ENCODE data around the gene RABEPK.
"Not testable (repeated sequence)": the region's sequence is repeated elsewhere in the genome, so short reads cannot be mapped to it uniquely, and the experiment has no call there.

RABEPK gene

DNA sequence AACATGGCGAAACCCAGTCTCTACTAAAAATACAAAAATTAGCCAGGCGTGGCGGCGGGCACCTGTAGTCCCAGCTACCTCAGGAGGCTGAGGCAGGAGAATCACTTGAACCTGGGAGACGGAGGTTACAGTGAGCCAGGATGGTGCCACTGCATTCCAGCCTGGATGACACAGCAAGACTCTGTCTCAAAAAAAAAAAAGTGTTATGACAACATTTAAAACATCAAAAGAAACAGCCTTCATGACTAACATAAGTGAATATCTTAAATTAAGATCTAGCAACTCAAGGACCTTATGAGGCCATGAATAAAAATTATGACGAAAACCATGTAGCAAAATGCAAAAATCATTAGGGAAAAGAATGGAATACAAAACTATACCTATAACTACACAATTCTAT is 37.5 kb upstream of the RABEPK start:
- H3K9me3 ChIP-seq (ENCODE audit: control extremely low read depth in 1 of 5, control insufficient read depth in 4 of 5, insufficient read depth in 2 of 5, low read depth in 1 of 5, low read length in 4 of 5); POLR2A ChIA-PET; CTCF ChIA-PET; DNase-seq; H3K27me3 ChIP-seq (replicated peaks in 2 of 5; ENCODE audit: control insufficient read depth in 4 of 5, insufficient read depth in 5 of 5, low read length in 4 of 5); H3K27ac ChIP-seq (ENCODE audit: insufficient read depth in 1 of 2, low read depth in 1 of 2, low read length in 2 of 2, poor library complexity in 1 of 2, severe bottlenecking in 2 of 2); H3K4me3 ChIP-seq (ENCODE audit: control insufficient read depth in 1 of 7, extremely low read depth in 1 of 7, insufficient read depth in 4 of 7, low read depth in 2 of 7, low read length in 6 of 7); H3K4me1 ChIP-seq (ENCODE audit: control extremely low read depth in 1 of 4, control insufficient read depth in 4 of 4, insufficient read depth in 4 of 4, low read length in 3 of 4): not testable (repeated sequence)
- WGBS (ENCODE audit: insufficient coverage): 100% methylated on average over 3 of the region's 6 CpGs
- peaks cover 2 to 11% (median 7%) of the 10 kb centered on the region in 4 experiments for H3K36me3 ChIP-seq (ENCODE audit: control insufficient read depth in 4 of 4, insufficient read depth in 4 of 4, low read length in 3 of 4)

DNA sequence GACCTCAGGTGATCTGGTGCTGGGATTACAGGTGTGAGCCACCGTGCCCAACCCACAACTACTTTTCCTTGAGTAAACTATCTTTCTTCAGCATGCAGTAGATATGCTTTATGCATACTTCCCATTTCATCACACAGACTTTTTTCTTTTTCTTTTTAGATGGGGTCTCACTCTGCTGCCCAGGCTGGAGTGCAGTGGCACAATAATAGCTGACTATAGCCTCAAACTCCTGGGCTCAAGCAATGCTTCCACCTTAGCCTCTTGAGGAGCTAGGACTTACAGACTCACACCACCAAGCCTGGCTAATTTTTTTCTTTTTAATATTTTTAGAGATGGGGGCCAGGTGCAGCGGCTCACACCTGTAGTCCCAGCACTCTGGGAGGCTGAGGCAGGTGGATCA is 33.6 kb upstream of the RABEPK start:
- no peak overlapping the region for H3K27ac ChIP-seq (ENCODE audit: insufficient read depth in 1 of 2, low read depth in 1 of 2, low read length in 2 of 2, poor library complexity in 1 of 2, severe bottlenecking in 2 of 2)
- H3K27me3 ChIP-seq (replicated peaks in 2 of 5; ENCODE audit: control insufficient read depth in 4 of 5, insufficient read depth in 5 of 5, low read length in 4 of 5): no peaks in the 10 kb centered on the region
- ChIA-PET POLR2A (interaction anchor here (0.7 kb wide), 1 partner anchor 217 kb away, joined by 9 read pairs; no protein-coding TSS in a partner anchor), CTCF (interaction anchor here (1.6 kb wide), 1 partner anchor 16 kb away, joined by 4 read pairs; no protein-coding TSS in a partner anchor)
- H3K36me3 ChIP-seq (ENCODE audit: control insufficient read depth in 4 of 4, insufficient read depth in 4 of 4, low read length in 3 of 4): peaks cover 2 to 21% (median 12%) of the 10 kb centered on the region in 4 experiments
- H3K4me1 ChIP-seq (ENCODE audit: control extremely low read depth in 1 of 4, control insufficient read depth in 4 of 4, insufficient read depth in 4 of 4, low read length in 3 of 4): peaks cover 0 to 2% (median 0%) of the 10 kb centered on the region in 4 experiments
- WGBS (ENCODE audit: insufficient coverage): 100% methylated on average over 1 of the region's 2 CpGs
- H3K9me3 ChIP-seq (ENCODE audit: control extremely low read depth in 1 of 5, control insufficient read depth in 4 of 5, insufficient read depth in 2 of 5, low read depth in 1 of 5, low read length in 4 of 5): no peaks in the 10 kb centered on the region
- DNase-seq: no peak
- H3K4me3 ChIP-seq (ENCODE audit: control insufficient read depth in 1 of 7, extremely low read depth in 1 of 7, insufficient read depth in 4 of 7, low read depth in 2 of 7, low read length in 6 of 7): no peak overlapping the region

DNA sequence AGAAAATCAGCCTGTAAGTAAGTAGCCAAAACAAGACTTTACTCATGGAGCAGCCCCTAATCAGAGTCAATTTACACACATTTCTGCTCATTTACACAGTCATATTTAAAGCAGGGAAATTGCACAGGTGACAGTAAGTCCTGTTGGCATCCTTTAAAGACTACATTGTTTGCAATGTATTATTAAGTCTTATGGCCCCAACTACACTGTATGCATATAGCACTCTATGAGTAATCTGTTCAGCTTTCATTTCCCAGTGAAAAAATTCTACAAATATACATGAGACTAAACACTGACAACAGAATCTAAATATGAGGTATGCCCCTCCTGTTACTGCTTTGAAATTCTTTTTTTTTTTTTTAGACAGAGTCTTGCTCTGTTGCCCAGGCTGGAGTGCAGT is 30.4 kb upstream of the RABEPK start:
- Histone ChIP-seq H3K9me3 (ENCODE audit: control extremely low read depth in 1 of 5, control insufficient read depth in 4 of 5, insufficient read depth in 2 of 5, low read depth in 1 of 5, low read length in 4 of 5) (no peaks in the 10 kb centered on the region), H3K4me3 (ENCODE audit: control insufficient read depth in 1 of 7, extremely low read depth in 1 of 7, insufficient read depth in 4 of 7, low read depth in 2 of 7, low read length in 6 of 7) (no peak overlapping the region), H3K36me3 (ENCODE audit: control insufficient read depth in 4 of 4, insufficient read depth in 4 of 4, low read length in 3 of 4) (peaks cover 4 to 21% (median 12%) of the 10 kb centered on the region in 4 experiments), H3K27me3 (replicated peaks in 2 of 5; ENCODE audit: control insufficient read depth in 4 of 5, insufficient read depth in 5 of 5, low read length in 4 of 5) (no peaks in the 10 kb centered on the region), H3K4me1 (ENCODE audit: control extremely low read depth in 1 of 4, control insufficient read depth in 4 of 4, insufficient read depth in 4 of 4, low read length in 3 of 4) (peaks cover 5 to 14% (median 11%) of the 10 kb centered on the region in 4 experiments), H3K27ac (ENCODE audit: insufficient read depth in 1 of 2, low read depth in 1 of 2, low read length in 2 of 2, poor library complexity in 1 of 2, severe bottlenecking in 2 of 2) (no peak overlapping the region)
- CTCF ChIA-PET: interaction anchor here (0.7 kb wide), 1 partner anchor 15 kb away, joined by 3 read pairs; no protein-coding TSS in a partner anchor
- no peak for DNase-seq
- POLR2A ChIA-PET: no interaction called here

DNA sequence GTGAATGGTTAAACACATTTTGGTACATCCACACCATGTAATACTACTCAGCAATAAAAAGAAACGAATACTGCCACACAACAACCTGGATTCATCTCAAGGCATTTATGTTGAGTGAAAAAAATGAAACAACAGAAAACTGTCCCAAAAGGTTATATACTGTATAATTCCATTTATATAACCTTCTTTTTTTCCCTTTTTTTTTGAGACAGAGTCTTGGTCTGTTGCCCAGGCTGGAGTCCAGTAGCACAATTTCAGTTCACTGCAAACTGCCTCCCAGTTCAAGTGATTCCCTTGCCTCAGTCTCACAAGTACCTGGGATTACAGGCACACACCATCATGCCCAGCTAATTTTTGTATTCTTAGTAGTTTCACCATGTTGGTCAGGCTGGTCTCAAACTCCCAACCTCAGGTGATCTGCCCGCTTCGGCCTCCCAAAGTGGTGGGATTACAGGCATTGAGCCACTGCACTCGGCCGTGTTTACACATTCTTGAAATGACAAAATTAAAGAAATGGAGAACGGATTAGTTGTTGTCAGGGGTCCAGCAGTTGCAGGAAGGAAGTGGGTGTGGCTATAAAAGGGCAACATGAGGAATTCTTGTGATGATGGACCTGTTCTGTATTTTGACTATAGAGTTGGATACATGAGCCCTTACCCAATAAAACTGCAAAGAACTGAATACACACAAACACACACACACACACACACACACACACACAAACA is 28.1 kb upstream of the RABEPK start:
- peaks cover 3 to 18% (median 10%) of the 10 kb centered on the region in 4 experiments for H3K36me3 ChIP-seq (ENCODE audit: control insufficient read depth in 4 of 4, insufficient read depth in 4 of 4, low read length in 3 of 4)
- peak; percentile 27 to 80 (median 68) for DNase-seq
- ChIA-PET POLR2A (no interaction called here), CTCF (no interaction called here)
- H3K27ac ChIP-seq (ENCODE audit: insufficient read depth in 1 of 2, low read depth in 1 of 2, low read length in 2 of 2, poor library complexity in 1 of 2, severe bottlenecking in 2 of 2): peak overlapping the region in 1 of 2 experiments; percentile 30
- H3K4me1 ChIP-seq (ENCODE audit: control extremely low read depth in 1 of 4, control insufficient read depth in 4 of 4, insufficient read depth in 4 of 4, low read length in 3 of 4): peaks cover 5 to 17% (median 11%) of the 10 kb centered on the region in 4 experiments
- H3K9me3 ChIP-seq (ENCODE audit: control extremely low read depth in 1 of 5, control insufficient read depth in 4 of 5, insufficient read depth in 2 of 5, low read depth in 1 of 5, low read length in 4 of 5): no peaks in the 10 kb centered on the region
- peak overlapping the region in 3 of 7 experiments; percentile 13 to 38 (median 36) for H3K4me3 ChIP-seq (ENCODE audit: control insufficient read depth in 1 of 7, extremely low read depth in 1 of 7, insufficient read depth in 4 of 7, low read depth in 2 of 7, low read length in 6 of 7)
- 20% methylated on average over 5 of the region's 6 CpGs for WGBS (ENCODE audit: insufficient coverage)
- H3K27me3 ChIP-seq (replicated peaks in 2 of 5; ENCODE audit: control insufficient read depth in 4 of 5, insufficient read depth in 5 of 5, low read length in 4 of 5): no peaks in the 10 kb centered on the region

DNA sequence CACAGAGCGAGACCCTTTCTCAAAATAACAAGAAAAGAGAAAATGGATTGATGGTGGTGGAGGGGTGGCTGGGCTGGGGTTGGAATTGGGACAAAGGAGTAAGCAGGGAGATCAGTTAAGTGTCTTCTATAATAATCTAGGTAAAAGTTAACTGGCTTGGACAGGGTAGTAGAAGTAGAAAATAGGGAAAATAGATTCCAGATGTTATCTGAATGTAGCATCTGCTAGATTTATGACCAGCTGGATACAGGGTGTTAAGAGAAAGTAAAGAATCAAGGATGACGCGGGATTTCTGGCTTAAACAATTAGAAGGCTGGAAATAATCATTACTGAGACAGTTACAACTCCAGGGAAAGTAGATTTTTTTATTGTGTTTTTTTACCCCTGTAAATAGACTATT is 23.7 kb upstream of the RABEPK start:
- Histone ChIP-seq H3K4me1 (ENCODE audit: control extremely low read depth in 1 of 4, control insufficient read depth in 4 of 4, insufficient read depth in 4 of 4, low read length in 3 of 4) (peaks cover 5 to 17% (median 11%) of the 10 kb centered on the region in 4 experiments), H3K9me3 (ENCODE audit: control extremely low read depth in 1 of 5, control insufficient read depth in 4 of 5, insufficient read depth in 2 of 5, low read depth in 1 of 5, low read length in 4 of 5) (no peaks in the 10 kb centered on the region), H3K36me3 (ENCODE audit: control insufficient read depth in 4 of 4, insufficient read depth in 4 of 4, low read length in 3 of 4) (peaks cover 0 to 7% (median 2%) of the 10 kb centered on the region in 4 experiments), H3K27ac (ENCODE audit: insufficient read depth in 1 of 2, low read depth in 1 of 2, low read length in 2 of 2, poor library complexity in 1 of 2, severe bottlenecking in 2 of 2) (no peak overlapping the region), H3K4me3 (ENCODE audit: control insufficient read depth in 1 of 7, extremely low read depth in 1 of 7, insufficient read depth in 4 of 7, low read depth in 2 of 7, low read length in 6 of 7) (no peak overlapping the region), H3K27me3 (replicated peaks in 2 of 5; ENCODE audit: control insufficient read depth in 4 of 5, insufficient read depth in 5 of 5, low read length in 4 of 5) (no peaks in the 10 kb centered on the region)
- ChIA-PET CTCF (interaction anchor here (0.9 kb wide), 1 partner anchor 12 kb away, joined by 3 read pairs; no protein-coding TSS in a partner anchor), POLR2A (interaction anchor here (0.6 kb wide), 1 partner anchor 8 kb away, joined by 5 read pairs; no protein-coding TSS in a partner anchor)
- WGBS (ENCODE audit: insufficient coverage): no CpG with 5 or more reads among the region's 3 CpGs
- DNase-seq: peak in 2 of 3 donors; percentile 37 to 43

DNA sequence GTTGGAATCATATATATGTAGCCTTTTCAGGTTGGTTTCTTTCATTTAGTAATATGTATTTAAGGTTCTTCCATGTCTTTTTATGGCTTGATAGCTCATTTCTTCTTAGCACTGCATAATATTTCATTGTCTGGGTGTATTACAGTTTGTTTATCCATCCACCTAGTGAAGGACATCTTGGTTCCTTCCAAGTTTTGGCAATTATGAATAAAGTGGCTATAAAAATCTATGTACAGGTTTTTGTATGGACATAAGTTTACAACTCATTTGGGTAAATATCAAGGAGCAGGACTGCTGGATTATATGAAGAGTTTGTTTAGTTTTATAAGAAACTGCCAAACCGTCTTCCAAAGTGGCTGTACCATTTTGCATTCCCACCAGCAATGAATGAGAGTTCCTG is 22.5 kb upstream of the RABEPK start:
- H3K4me3 ChIP-seq (ENCODE audit: control insufficient read depth in 1 of 7, extremely low read depth in 1 of 7, insufficient read depth in 4 of 7, low read depth in 2 of 7, low read length in 6 of 7): no peak overlapping the region
- WGBS (ENCODE audit: insufficient coverage): 100% methylated on average over 1 of the region's 1 CpG
- H3K9me3 ChIP-seq (ENCODE audit: control extremely low read depth in 1 of 5, control insufficient read depth in 4 of 5, insufficient read depth in 2 of 5, low read depth in 1 of 5, low read length in 4 of 5): no peaks in the 10 kb centered on the region
- H3K36me3 ChIP-seq (ENCODE audit: control insufficient read depth in 4 of 4, insufficient read depth in 4 of 4, low read length in 3 of 4): peaks cover 0 to 7% (median 2%) of the 10 kb centered on the region in 4 experiments
- ChIA-PET CTCF (no interaction called here), POLR2A (no interaction called here)
- peaks cover under 1 to 5% (median 2%) of the 10 kb centered on the region in 4 experiments for H3K4me1 ChIP-seq (ENCODE audit: control extremely low read depth in 1 of 4, control insufficient read depth in 4 of 4, insufficient read depth in 4 of 4, low read length in 3 of 4)
- H3K27me3 ChIP-seq (replicated peaks in 2 of 5; ENCODE audit: control insufficient read depth in 4 of 5, insufficient read depth in 5 of 5, low read length in 4 of 5): no peaks in the 10 kb centered on the region
- no peak for DNase-seq
- no peak overlapping the region for H3K27ac ChIP-seq (ENCODE audit: insufficient read depth in 1 of 2, low read depth in 1 of 2, low read length in 2 of 2, poor library complexity in 1 of 2, severe bottlenecking in 2 of 2)

DNA sequence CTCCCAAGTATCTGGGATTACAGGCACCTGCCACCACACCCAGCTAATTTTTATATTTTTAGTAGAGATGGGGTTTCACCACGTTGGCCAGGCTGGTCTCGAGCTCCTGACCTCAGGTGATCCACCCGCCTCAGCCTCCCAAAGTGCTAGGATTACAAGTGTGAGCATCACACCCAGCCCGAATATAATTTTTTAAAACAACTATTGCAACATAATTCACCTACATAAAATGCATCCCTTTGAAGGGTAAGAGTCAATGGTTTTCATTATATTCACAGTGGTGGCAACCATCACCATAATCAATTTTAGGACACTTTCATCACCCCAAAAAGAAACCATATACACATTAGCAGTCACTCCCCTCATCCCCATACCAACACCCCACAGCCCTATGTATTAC is 20.6 kb upstream of the RABEPK start:
- H3K36me3 ChIP-seq (ENCODE audit: control insufficient read depth in 4 of 4, insufficient read depth in 4 of 4, low read length in 3 of 4); DNase-seq; H3K4me1 ChIP-seq (ENCODE audit: control extremely low read depth in 1 of 4, control insufficient read depth in 4 of 4, insufficient read depth in 4 of 4, low read length in 3 of 4); H3K9me3 ChIP-seq (ENCODE audit: control extremely low read depth in 1 of 5, control insufficient read depth in 4 of 5, insufficient read depth in 2 of 5, low read depth in 1 of 5, low read length in 4 of 5); H3K27me3 ChIP-seq (replicated peaks in 2 of 5; ENCODE audit: control insufficient read depth in 4 of 5, insufficient read depth in 5 of 5, low read length in 4 of 5); H3K4me3 ChIP-seq (ENCODE audit: control insufficient read depth in 1 of 7, extremely low read depth in 1 of 7, insufficient read depth in 4 of 7, low read depth in 2 of 7, low read length in 6 of 7); H3K27ac ChIP-seq (ENCODE audit: insufficient read depth in 1 of 2, low read depth in 1 of 2, low read length in 2 of 2, poor library complexity in 1 of 2, severe bottlenecking in 2 of 2); CTCF ChIA-PET; POLR2A ChIA-PET: not testable (repeated sequence)
- no CpG with 5 or more reads among the region's 4 CpGs for WGBS (ENCODE audit: insufficient coverage)

Measured in common myeloid progenitor, CD34-positive (primary cell).